Measurements from ENCODE around the gene CCT6A.
"Not testable (repeated sequence)": the region's sequence is repeated elsewhere in the genome, so short reads cannot be mapped to it uniquely, and the experiment has no call there.

Gene CCT6A

GRCh38 chr7:56099653-56100052 lies 48.1 kb downstream of the CCT6A start:
- DNase-seq (ENCODE audit: low read depth in 2 of 2): no peak

- not testable (repeated sequence) for DNase-seq (ENCODE audit: low read depth in 2 of 2)
Measured at GRCh38 chr7:56104138-56104537, 52.6 kb downstream of the CCT6A start.

GRCh38 chr7:56105508-56105907 lies 53.9 kb downstream of the CCT6A start:
- no peak for DNase-seq (ENCODE audit: low read depth in 2 of 2)

GRCh38 chr7:56106108-56107073 lies 54.8 kb downstream of the CCT6A start, which contains the start of gene CHCHD2:
Gene CHCHD2, minus strand, starts transcription at chr7:56106476. Its CDS starts 63 bp downstream, at chr7:56106413.
- peak; percentile 89 to 92 for DNase-seq (ENCODE audit: low read depth in 2 of 2)

- no peak for DNase-seq (ENCODE audit: low read depth in 2 of 2)
Measured at GRCh38 chr7:56107954-56108258, 56.3 kb downstream of the CCT6A start.

GRCh38 chr7:56110611-56111010 lies 59.0 kb downstream of the CCT6A start:
- DNase-seq (ENCODE audit: low read depth in 2 of 2): no peak

GRCh38 chr7:56112244-56112643 lies 60.7 kb downstream of the CCT6A start:
- DNase-seq (ENCODE audit: low read depth in 2 of 2): not testable (repeated sequence)
